H1 (cell line): ENCODE results near the gene ZNF592. TPM values are rescaled to one million over a fixed set of nuclear protein-coding genes. Genes with fewer than 3 reads are reported as not detected.

Source experiments
- BCL11A ChIP-seq, 2 experiments: IDR thresholded peaks; one replicate each; pipeline ENCODE4 v1.6.1; 2011; ENCODE audit warnings: low read depth in 2 of 2, low read length in 2 of 2, mild to moderate bottlenecking in 2 of 2
- EGR1 ChIP-seq: IDR thresholded peaks from 2 replicates; pipeline ENCODE4 v1.6.1; 2011; ENCODE audit warnings: low read depth, low read length, borderline replicate concordance
- GABPA ChIP-seq: IDR thresholded peaks from 2 replicates; pipeline ENCODE4 v1.6.1; 2011; ENCODE audit warnings: mild to moderate bottlenecking, low read length, moderate library complexity, borderline replicate concordance; ENCODE audit not compliant: insufficient read depth
- GTF2F1 ChIP-seq: IDR thresholded peaks from 2 replicates; pipeline ENCODE4 v1.6.1; 2012; ENCODE audit warnings: low read depth, low read length, improper control_type of control experiment, borderline replicate concordance
- KDM4A ChIP-seq: IDR thresholded peaks from one replicate; pipeline ENCODE4 v1.7.1; 2012; ENCODE audit warnings: low read depth, mild to moderate bottlenecking, moderate library complexity, low read length, inconsistent platforms; ENCODE audit not compliant: severe bottlenecking
- PHF8 ChIP-seq: fragments of 200-600 bp; sonication (generic); conservative IDR thresholded peaks from 2 replicates; pipeline ENCODE4 v1.7.1; 2012; ENCODE audit warnings: low read depth, mild to moderate bottlenecking, inconsistent platforms, low read length, moderate library complexity
- POLR2A ChIP-seq, 2 experiments: IDR thresholded peaks; 1 replicate in 1 of 2; 2 replicates in 1 of 2; pipeline ENCODE4 v1.6.1; 2011; ENCODE audit warnings: low read depth in 2 of 2, low read length in 2 of 2, mild to moderate bottlenecking in 2 of 2; ENCODE audit errors: control extremely low read depth in 1 of 2
- RAD21 ChIP-seq, 2 experiments: IDR thresholded peaks in 1 of 2; conservative IDR thresholded peaks in 1 of 2; 2 replicates each; pipeline ENCODE4 v1.6.1; 2011; ENCODE audit warnings: low read depth in 2 of 2, low read length in 2 of 2, improper control_type of control experiment in 1 of 2, inconsistent platforms in 1 of 2, mild to moderate bottlenecking in 1 of 2, moderate library complexity in 1 of 2
- SUZ12 ChIP-seq: fragments of 200-600 bp; sonication (generic); IDR thresholded peaks from 2 replicates; pipeline ENCODE4 v1.6.1; 2012; ENCODE audit warnings: mild to moderate bottlenecking, inconsistent platforms, low read length, moderate library complexity, mixed read lengths
- TAF1 ChIP-seq: IDR thresholded peaks from 2 replicates; pipeline ENCODE4 v1.6.1; 2011; ENCODE audit warnings: mild to moderate bottlenecking, low read depth, low read length
- YY1 ChIP-seq: IDR thresholded peaks from 2 replicates; pipeline ENCODE4 v1.6.1; 2011; ENCODE audit warnings: low read depth, mild to moderate bottlenecking, low read length
- ZNF274 ChIP-seq: IDR thresholded peaks from 2 replicates; pipeline ENCODE4 v1.7.0; 2012; ENCODE audit warnings: low read length, borderline replicate concordance; ENCODE audit errors: extremely low read depth
- polyA plus RNA-seq, 7 experiments: library from polyadenylated mRNA; depleted of rRNA in 3 of 7; stranded (reverse) in 5 of 7; unstranded in 2 of 7; fragments of >200 nt in 5 of 7; fragments of 200-250 nt in 2 of 7; gene quantifications; 1 replicate in 5 of 7; 2 replicates in 1 of 7; 4 replicates in 1 of 7; pipeline versions ENCODE4 v1.2.1 to v1.2.3, GENCODE V29; 2011 to 2013; ENCODE audit warnings: missing spikeins in 2 of 7, mixed read lengths in 2 of 7
- total RNA-seq: library from RNA; stranded (reverse); fragmentation: NEBNext Ultra II Directional; extraction: Animal tissue kit (Norgen Biotek cat#: 25700); gene quantifications from 2 replicates; pipeline ENCODE4 v1.2.1, GENCODE V29; 2021
- TF ChIP-seq, protein P1 (sequence below), 3 experiments: IDR thresholded peaks; 1 replicate in 2 of 3; 2 replicates in 1 of 3; pipeline versions ENCODE4 v1.5.1 to v1.6.1; 2011; ENCODE audit warnings: low read length in 3 of 3, mild to moderate bottlenecking in 3 of 3, inconsistent platforms in 2 of 3, low read depth in 1 of 3, moderate library complexity in 1 of 3; ENCODE audit not compliant: insufficient read depth in 1 of 3; ENCODE audit errors: control extremely low read depth in 1 of 3
- TF ChIP-seq, protein P2 (sequence below): IDR thresholded peaks from 2 replicates; pipeline ENCODE4 v1.6.1; 2012; ENCODE audit warnings: inconsistent platforms

The ZNF592 gene
- total and polyA plus RNA-seq, 2 of the 8 experiments (the other 6 are each of a cell fraction or from before 2014, with no cell fraction given): 14.2 to 33.0 TPM

DNA sequence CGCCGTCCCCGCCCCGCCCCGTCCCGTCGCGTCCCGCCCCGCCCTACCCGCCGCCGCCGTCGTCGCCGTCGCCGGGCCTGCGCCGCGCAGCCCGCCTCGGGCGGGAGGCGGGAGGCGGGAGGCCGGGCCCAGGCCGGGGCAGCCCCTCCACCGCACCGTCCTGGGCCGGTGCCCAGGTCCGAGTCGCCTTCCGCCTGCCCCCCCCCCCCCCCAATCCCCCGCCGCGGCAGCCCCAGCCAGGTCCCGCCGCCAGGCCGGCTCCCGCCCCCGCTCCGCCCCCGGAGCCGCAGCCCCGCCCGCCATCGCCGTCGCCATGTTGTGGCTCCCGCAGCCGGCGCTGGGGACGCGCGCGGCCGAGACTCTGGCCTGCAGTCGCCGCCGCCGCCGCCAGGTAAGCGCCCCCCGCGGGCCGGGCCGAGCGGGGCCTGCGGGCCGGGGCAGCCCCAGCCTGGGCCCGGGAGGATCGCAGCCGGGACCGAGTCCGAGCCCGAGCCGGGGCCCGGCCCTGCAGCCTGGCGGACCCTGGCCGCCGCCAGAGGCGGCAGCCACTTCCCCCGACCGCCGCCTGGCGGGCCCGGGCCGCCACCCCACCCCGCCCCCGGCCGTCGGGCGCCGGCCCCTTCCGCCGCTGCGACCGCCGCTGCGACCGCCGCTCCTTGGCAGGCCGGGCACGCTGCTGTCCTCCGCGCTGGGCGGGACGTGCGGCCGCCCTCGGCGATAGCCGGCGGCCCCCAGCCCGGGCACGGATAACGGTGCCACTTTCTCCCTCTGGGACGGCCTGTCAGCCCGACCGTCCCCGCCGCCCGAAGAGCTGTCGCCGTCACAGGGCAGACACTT, at the start of gene ZNF592 (continued):
- TF ChIP-seq, protein P1, sequence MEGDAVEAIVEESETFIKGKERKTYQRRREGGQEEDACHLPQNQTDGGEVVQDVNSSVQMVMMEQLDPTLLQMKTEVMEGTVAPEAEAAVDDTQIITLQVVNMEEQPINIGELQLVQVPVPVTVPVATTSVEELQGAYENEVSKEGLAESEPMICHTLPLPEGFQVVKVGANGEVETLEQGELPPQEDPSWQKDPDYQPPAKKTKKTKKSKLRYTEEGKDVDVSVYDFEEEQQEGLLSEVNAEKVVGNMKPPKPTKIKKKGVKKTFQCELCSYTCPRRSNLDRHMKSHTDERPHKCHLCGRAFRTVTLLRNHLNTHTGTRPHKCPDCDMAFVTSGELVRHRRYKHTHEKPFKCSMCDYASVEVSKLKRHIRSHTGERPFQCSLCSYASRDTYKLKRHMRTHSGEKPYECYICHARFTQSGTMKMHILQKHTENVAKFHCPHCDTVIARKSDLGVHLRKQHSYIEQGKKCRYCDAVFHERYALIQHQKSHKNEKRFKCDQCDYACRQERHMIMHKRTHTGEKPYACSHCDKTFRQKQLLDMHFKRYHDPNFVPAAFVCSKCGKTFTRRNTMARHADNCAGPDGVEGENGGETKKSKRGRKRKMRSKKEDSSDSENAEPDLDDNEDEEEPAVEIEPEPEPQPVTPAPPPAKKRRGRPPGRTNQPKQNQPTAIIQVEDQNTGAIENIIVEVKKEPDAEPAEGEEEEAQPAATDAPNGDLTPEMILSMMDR (IDR thresholded peaks at IDR 0.05; ENCODE audit: control extremely low read depth in 1 of 3, insufficient read depth in 1 of 3, low read depth in 1 of 3, low read length in 3 of 3): peak in 2 of 3 experiments; percentile 13 to 30; a peak in 3 of 4 replicates
- TF ChIP-seq TAF1: 0 out of 2 replicates have a peak, but pooled peaks have one; percentile 44
- TF ChIP-seq RAD21 (IDR thresholded peaks at IDR 0.05 in 1 of 2, conservative IDR thresholded peaks at IDR 0.05 in 1 of 2; ENCODE audit: low read depth in 2 of 2, low read length in 2 of 2): peak in 1 of 2 experiments; percentile 16; a peak in 1 of 4 replicates
- TF ChIP-seq, protein P2, sequence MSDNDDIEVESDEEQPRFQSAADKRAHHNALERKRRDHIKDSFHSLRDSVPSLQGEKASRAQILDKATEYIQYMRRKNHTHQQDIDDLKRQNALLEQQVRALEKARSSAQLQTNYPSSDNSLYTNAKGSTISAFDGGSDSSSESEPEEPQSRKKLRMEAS: 0 out of 2 replicates have a peak, but pooled peaks have one; percentile 11
- TF ChIP-seq SUZ12: no peak
- TF ChIP-seq EGR1: peak; percentile 74; the same call in 1 of the 2 replicates
- TF ChIP-seq KDM4A: peak; percentile 63
- TF ChIP-seq ZNF274: no peak
- TF ChIP-seq BCL11A (IDR thresholded peaks at IDR 0.05; ENCODE audit: low read depth in 2 of 2, low read length in 2 of 2): no peak
- TF ChIP-seq PHF8: peak; percentile 72
- TF ChIP-seq GABPA: no peak
- no peak for TF ChIP-seq GTF2F1
- peak in 1 of 2 experiments; percentile 54; a peak in 2 of 3 replicates for TF ChIP-seq POLR2A (IDR thresholded peaks at IDR 0.05; ENCODE audit: control extremely low read depth in 1 of 2, low read depth in 2 of 2, low read length in 2 of 2)
- TF ChIP-seq YY1: peak; percentile 82; the same call in 1 of the 2 replicates
